K562 (cell line): ENCODE measurements around the gene ASCL3. TPM values are rescaled to one million over a fixed set of nuclear protein-coding genes. Genes with fewer than 3 reads are reported as not detected.

Source experiments
- ARID4B ChIP-seq: sonication (generic); formaldehyde crosslinking; IDR thresholded peaks from 2 replicates; pipeline ENCODE4 v1.8.0; 2022; ENCODE audit warnings: mild to moderate bottlenecking, missing genetic modification reagents
- ASH1L ChIP-seq: fragments of 450-650 bp; IDR thresholded peaks from 2 replicates; pipeline ENCODE4 v1.6.1; 2018; ENCODE audit warnings: borderline replicate concordance, mild to moderate bottlenecking, low read depth; ENCODE audit not compliant: partially characterized antibody
- ATF2 ChIP-seq: sonication (generic); formaldehyde crosslinking; IDR thresholded peaks from 2 replicates; pipeline ENCODE4 v1.8.1; 2022; ENCODE audit warnings: missing genetic modification reagents
- ATF4 ChIP-seq: fragments of 450-650 bp; formaldehyde crosslinking; IDR thresholded peaks from 2 replicates; pipeline ENCODE4 v1.4.0; 2022; ENCODE audit warnings: mild to moderate bottlenecking, moderate library complexity
- FOS ChIP-seq: IDR thresholded peaks from 3 replicates; pipeline ENCODE4 v1.6.1; 2011; ENCODE audit not compliant: insufficient read length; ENCODE audit errors: extremely low read depth
- GATAD2B ChIP-seq: fragments of 450-650 bp; IDR thresholded peaks from 2 replicates; pipeline ENCODE4 v1.6.1; 2017; ENCODE audit warnings: mild to moderate bottlenecking, borderline replicate concordance
- REST ChIP-seq, 2 experiments: fragments of 450-650 bp; formaldehyde crosslinking in 1 of 2; IDR thresholded peaks; 2 replicates each; pipeline versions ENCODE4 v1.4.0 to v1.6.1; 2014 to 2020; ENCODE audit warnings: mild to moderate bottlenecking in 2 of 2, borderline replicate concordance in 1 of 2, low read depth in 1 of 2
- SIRT6 ChIP-seq: IDR thresholded peaks from one replicate; pipeline ENCODE4 v1.6.1; 2012; ENCODE audit warnings: low read depth, mild to moderate bottlenecking, control low read depth, inconsistent platforms, low read length, moderate library complexity
- TAF1 ChIP-seq: IDR thresholded peaks from 2 replicates; pipeline ENCODE4 v1.6.1; 2011; ENCODE audit warnings: mild to moderate bottlenecking, low read length, moderate library complexity; ENCODE audit not compliant: insufficient read depth, control insufficient read depth, severe bottlenecking; ENCODE audit errors: extremely low read depth
- ZNF431 ChIP-seq: sonication (generic); formaldehyde crosslinking; IDR thresholded peaks from 2 replicates; pipeline ENCODE4 v1.8.0; 2022; ENCODE audit warnings: mild to moderate bottlenecking, missing genetic modification reagents
- polyA plus RNA-seq, 8 experiments: library from polyadenylated mRNA; depleted of rRNA in 4 of 8; stranded (reverse) in 5 of 8; unstranded in 3 of 8; fragments of >200 nt; fragmentation: Nextera tagmentation in 2 of 8; fragmentation: Illumina TruSeq in 1 of 8; extraction: Ambion mirVana in 2 of 8; extraction: Trizol in 1 of 8; gene quantifications; 2 replicates each; pipeline versions ENCODE4 v1.2.1 to v1.2.3, GENCODE V29; 2011 to 2014; ENCODE audit warnings: inconsistent platforms in 1 of 8, missing spikeins in 1 of 8
- total RNA-seq, 7 experiments: library from RNA; depleted of rRNA in 6 of 7; stranded (reverse); fragments of >200 nt in 6 of 7; fragmentation: Illumina TruSeq in 2 of 7; extraction: Trizol in 2 of 7; gene quantifications; 2 replicates each; pipeline versions ENCODE4 v1.2.1 to v1.2.3, GENCODE V29; 2011 to 2021; ENCODE audit warnings: low replicate concordance in 1 of 7

The ASCL3 gene
- total and polyA plus RNA-seq, 9 of the 15 experiments (the other 6 are each of a cell fraction or from before 2014, with no cell fraction given), result not detected

- TF ChIP-seq ARID4B, result no peak
- TF ChIP-seq ATF2 (CRISPR knock-in tag), result no peak
- TF ChIP-seq ATF4, result no peak
- no peak; the same call in 1 of the 2 replicates for TF ChIP-seq REST (IDR thresholded peaks at IDR 0.05; ENCODE audit: borderline replicate concordance)
- no peak for TF ChIP-seq REST (CRISPR knock-in tag; IDR thresholded peaks at IDR 0.05; ENCODE audit: low read depth)
- TF ChIP-seq ASH1L, result no peak
- peak; percentile 54 for TF ChIP-seq FOS
- TF ChIP-seq SIRT6, result no peak
- TF ChIP-seq TAF1, result no peak
- TF ChIP-seq ZNF431 (CRISPR knock-in tag), result 0 out of 2 replicates have a peak, but pooled peaks have one; percentile 24
- TF ChIP-seq GATAD2B, result no peak
Measured at GRCh38 chr11:8988329-8989234, 45.8 kb upstream of the ASCL3 start (continued).
